ENCODE results near the gene RIPOR2.
"Not testable (repeated sequence)": the region's sequence is repeated elsewhere in the genome, so short reads cannot be mapped to it uniquely, and the experiment has no call there.

RIPOR2 gene

DNA sequence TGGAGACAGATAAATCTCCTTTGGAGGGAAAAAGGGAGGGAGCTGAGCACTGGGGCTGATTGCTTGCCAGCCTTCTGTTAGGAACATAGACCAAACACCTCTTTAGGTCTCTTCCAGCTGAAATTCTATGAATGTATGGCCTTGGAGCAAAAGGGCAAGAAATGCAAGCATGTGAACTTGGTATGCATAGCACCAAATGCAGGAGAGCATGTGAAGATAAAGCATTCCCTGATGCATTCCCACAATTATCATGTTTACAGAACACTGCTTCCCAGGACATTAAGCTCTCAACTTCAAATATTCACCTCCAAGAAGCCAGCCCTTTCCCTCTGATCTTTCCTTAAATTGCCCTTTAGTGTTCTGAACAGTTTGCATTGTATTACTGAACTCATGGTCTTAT is 15.6 kb downstream of the RIPOR2 start:
- TF ChIP-seq, protein P1, sequence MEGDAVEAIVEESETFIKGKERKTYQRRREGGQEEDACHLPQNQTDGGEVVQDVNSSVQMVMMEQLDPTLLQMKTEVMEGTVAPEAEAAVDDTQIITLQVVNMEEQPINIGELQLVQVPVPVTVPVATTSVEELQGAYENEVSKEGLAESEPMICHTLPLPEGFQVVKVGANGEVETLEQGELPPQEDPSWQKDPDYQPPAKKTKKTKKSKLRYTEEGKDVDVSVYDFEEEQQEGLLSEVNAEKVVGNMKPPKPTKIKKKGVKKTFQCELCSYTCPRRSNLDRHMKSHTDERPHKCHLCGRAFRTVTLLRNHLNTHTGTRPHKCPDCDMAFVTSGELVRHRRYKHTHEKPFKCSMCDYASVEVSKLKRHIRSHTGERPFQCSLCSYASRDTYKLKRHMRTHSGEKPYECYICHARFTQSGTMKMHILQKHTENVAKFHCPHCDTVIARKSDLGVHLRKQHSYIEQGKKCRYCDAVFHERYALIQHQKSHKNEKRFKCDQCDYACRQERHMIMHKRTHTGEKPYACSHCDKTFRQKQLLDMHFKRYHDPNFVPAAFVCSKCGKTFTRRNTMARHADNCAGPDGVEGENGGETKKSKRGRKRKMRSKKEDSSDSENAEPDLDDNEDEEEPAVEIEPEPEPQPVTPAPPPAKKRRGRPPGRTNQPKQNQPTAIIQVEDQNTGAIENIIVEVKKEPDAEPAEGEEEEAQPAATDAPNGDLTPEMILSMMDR (IDR thresholded peaks at IDR 0.05; ENCODE audit: low read depth, low read length, missing control alignments): no peak
- no peak overlapping the region for H3K4me3 ChIP-seq (replicated peaks; ENCODE audit: low read depth, low read length)
- no peak for DNase-seq (ENCODE audit: extremely low read depth, low read depth)

DNA sequence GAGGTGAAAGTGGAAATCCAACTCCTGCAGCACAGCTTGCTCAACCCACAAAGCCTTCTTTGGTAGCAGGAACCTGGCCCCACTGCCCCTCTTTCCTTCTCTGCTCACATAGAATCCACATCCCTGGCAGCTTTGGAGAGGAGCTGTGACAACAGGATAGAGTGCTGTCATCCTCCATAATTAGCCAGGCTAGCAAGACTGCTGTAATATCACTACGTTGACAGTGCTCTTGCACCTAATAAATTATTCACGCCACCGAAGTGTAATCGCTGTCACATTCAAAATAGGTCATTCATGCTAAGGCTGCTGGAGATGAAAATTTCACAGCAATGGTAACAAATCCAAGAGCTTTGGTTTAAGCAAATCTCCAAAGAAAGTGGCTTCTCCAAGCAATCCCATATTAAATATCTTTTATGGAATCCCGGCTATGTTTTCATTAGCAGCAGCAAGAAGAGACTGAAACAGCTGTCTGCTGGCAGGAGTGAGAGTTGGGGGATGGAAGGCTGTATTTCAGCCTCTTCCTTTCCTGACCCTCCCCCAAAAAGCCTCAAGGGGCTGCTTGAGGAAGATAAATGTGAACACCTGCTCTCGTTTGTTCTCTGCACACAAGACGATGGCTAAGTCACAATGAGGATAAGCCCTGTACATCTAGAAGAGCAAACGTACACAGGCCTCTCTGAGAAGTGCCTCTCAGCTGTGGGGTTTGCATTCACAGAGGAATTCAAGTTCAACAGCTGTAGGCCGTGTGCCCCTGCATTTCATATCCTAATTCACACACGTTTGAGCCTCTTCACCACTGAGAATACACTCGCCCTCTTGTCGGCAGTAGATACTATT is 16.5 kb downstream of the RIPOR2 start:
- H3K4me3 ChIP-seq (replicated peaks; ENCODE audit: low read depth, low read length): no peak overlapping the region
- TF ChIP-seq, protein P1 (IDR thresholded peaks at IDR 0.05; ENCODE audit: low read depth, low read length, missing control alignments): no peak
- DNase-seq (ENCODE audit: extremely low read depth, low read depth): no peak

DNA sequence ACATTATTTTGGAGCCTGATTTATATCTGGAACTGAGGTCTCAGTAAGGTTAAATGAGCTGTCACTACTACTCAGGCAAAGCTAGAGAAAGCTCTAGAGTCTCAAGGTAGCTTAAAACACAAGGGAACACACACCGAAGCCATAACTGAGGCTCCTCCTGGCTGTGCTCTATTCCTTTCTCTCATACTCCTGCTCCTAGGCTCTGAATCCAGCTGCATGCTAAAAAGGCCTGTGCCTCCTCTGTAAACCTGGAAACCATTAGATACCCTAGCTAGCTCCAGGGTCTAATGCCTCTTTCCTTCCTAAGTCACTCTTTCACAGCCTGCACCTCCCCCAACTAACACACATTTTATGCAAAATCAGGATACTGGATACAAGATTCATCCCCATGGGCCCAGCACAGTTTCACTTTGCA is 17.1 kb downstream of the RIPOR2 start:
- TF ChIP-seq, protein P1 (IDR thresholded peaks at IDR 0.05; ENCODE audit: low read depth, low read length, missing control alignments): no peak
- H3K4me3 ChIP-seq (replicated peaks; ENCODE audit: low read depth, low read length): no peak overlapping the region
- DNase-seq (ENCODE audit: extremely low read depth, low read depth): no peak

DNA sequence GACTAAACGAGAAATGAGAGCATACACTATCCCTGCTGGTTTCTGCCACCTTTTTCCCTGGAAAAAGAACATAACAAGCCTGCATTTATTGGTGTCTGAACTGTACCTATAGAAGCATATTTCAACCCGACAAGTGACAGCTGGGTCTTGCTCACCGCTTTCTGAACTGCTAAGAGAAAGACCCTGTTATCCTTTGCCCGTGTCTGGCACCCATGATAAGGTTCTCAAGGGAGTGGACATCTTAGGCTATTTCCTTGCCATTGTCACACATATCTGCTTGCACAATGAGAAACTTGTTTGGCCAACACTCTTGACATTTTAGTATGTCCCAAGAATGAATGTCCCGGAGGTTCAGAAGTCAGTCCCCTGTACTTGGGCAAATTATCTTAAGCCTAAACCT is 19.3 kb downstream of the RIPOR2 start:
- TF ChIP-seq, protein P1 (IDR thresholded peaks at IDR 0.05; ENCODE audit: low read depth, low read length, missing control alignments): no peak
- no peak for DNase-seq (ENCODE audit: extremely low read depth, low read depth)
- H3K4me3 ChIP-seq (replicated peaks; ENCODE audit: low read depth, low read length): no peak overlapping the region

DNA sequence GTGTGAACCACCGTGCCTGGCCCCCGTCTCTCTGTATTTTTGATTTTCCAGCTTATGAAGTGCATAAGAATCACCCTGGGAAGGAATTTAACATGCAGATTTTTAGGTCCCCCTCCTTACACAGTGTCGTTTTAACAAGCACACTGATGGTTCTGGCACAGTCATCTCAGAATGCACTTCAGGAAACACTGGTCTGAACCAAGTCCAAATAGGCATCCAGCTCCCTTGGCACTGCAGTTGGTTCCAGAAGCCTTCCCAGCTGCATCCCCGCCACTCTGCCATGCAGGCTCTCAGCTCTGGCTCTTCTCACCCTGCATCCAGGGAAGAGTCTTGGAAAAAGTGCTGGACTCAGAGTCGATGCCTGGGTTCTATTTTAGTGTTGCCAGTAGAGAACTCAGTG is 20.1 kb downstream of the RIPOR2 start:
- no peak overlapping the region for H3K4me3 ChIP-seq (replicated peaks; ENCODE audit: low read depth, low read length)

DNA sequence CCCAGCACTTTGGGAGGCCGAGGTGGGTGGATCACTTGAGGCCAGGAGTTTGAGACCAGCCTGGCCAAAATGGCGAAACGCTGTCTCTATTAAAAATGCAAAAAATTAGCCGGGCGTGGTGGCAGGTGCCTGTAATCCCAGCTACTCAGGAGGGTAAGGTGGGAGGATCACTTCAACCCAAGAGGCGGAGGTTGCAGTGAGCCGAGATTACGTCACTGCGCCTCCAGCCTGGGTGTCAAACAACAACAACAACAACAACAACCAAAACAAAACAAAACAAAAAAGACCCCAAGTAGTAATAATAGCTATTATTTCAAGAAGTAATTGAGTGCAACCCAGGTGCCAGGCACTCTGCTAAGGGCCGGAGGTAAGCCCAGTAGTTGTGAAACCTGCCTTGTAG is 21.7 kb downstream of the RIPOR2 start:
- H3K4me3 ChIP-seq (replicated peaks; ENCODE audit: low read depth, low read length); DNase-seq (ENCODE audit: extremely low read depth, low read depth): not testable (repeated sequence)

More for the DNA sequence above, 20.1 kb downstream of the RIPOR2 start:
- TF ChIP-seq, protein P1 (IDR thresholded peaks at IDR 0.05; ENCODE audit: low read depth, low read length, missing control alignments): no peak
- DNase-seq (ENCODE audit: extremely low read depth, low read depth): no peak

DNA sequence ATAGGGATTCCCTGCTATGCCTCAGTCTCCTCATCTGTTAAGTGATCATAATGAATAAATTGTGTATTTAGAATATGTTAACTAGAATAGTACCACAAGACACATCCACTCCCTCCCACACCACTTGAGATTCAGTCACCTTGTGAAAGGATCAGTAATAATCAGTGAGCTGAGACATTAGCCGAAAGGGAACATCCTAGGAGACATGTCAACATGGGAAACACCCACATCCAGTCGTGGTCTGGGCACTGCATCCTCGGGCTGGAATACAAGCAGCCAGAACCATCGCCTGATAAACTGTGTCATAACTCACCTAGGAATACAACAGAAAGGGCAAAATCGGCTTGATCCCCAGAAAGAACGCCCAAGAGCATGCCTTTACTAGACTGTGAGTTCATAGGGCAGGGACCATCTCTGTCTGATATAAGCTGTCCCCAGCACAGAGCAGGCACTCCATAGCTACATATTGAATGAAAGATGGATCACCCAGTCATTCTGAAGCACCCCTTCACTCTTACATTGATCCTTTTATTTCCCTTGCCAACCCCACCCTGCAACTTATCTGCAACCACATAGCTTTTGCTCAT is 23.9 kb downstream of the RIPOR2 start:
- no peak for DNase-seq (ENCODE audit: extremely low read depth, low read depth)
- TF ChIP-seq, protein P1 (IDR thresholded peaks at IDR 0.05; ENCODE audit: low read depth, low read length, missing control alignments): no peak
- peak overlapping the region; percentile 68 for H3K4me3 ChIP-seq (replicated peaks; ENCODE audit: low read depth, low read length)

All from HFF-Myc (cell line).